Panc1 (cell line): ENCODE data around the gene HOMER2. TPM values are rescaled to one million over a fixed set of nuclear protein-coding genes. Genes with fewer than 3 reads are reported as not detected.

ENCODE experiments used
- ATAC-seq: fragments of 200-7000 bp; cut with Tn5 transposase; 2 replicates; pipeline ENCODE4 v1.9.1; 2020; ENCODE audit warnings: mild to moderate bottlenecking, moderate library complexity
- BruUV-seq: library from RNA; stranded (reverse); fragments of 400-500 nt; replicated peaks from 2 replicates; lab custom pipeline; 2021; lab: Mats Ljungman, UMichigan
- CTCF ChIA-PET: fragments of 300-600 bp; sonication (Branson Sonifier 250); formaldehyde crosslinking; loops from one replicate; lab custom pipeline; 2022; ENCODE audit warnings: antibody characterized with exemption; lab: Charles Lee
- POLR2A ChIA-PET: fragments of 300-600 bp; sonication (Branson Sonifier 250); formaldehyde crosslinking; loops from one replicate; lab custom pipeline; 2022; ENCODE audit warnings: antibody characterized with exemption; lab: Charles Lee
- DNase-seq: peaks from one replicate; pipeline ENCODE4 v3.0.0-alpha.2; 2010; ENCODE audit warnings: low read depth, low spot score
- H3K27ac ChIP-seq: 2 replicates; pipeline ENCODE4 v1.5.1; 2011; ENCODE audit warnings: mild to moderate bottlenecking, low read length, inconsistent platforms
- H3K27me3 ChIP-seq: fragments of 200-500 bp; sonication (Bioruptor generic); 2 replicates; pipeline ENCODE4 v1.6.0; 2014; ENCODE audit warnings: low read length, inconsistent platforms; ENCODE audit not compliant: control insufficient read depth, insufficient read depth
- H3K36me3 ChIP-seq: fragments of 200-500 bp; sonication (Bioruptor generic); 2 replicates; pipeline ENCODE4 v1.5.1; 2014; ENCODE audit warnings: inconsistent platforms, mild to moderate bottlenecking, low read length, moderate library complexity; ENCODE audit not compliant: control insufficient read depth, insufficient read depth
- H3K4me1 ChIP-seq: 2 replicates; pipeline ENCODE4 v1.5.1; 2011; ENCODE audit warnings: inconsistent platforms, mild to moderate bottlenecking, low read length, moderate library complexity; ENCODE audit not compliant: control insufficient read depth, insufficient read depth
- H3K4me3 ChIP-seq, 2 experiments: 2 replicates each; pipeline ENCODE4 v1.5.1; 2011 to 2012; ENCODE audit warnings: low read depth in 2 of 2, low read length in 2 of 2, mild to moderate bottlenecking in 2 of 2, inconsistent platforms in 1 of 2, moderate library complexity in 1 of 2
- H3K9me3 ChIP-seq: fragments of 200-500 bp; sonication (Bioruptor generic); 2 replicates; pipeline ENCODE4 v1.5.1; 2014; ENCODE audit warnings: low read depth, mild to moderate bottlenecking, inconsistent platforms, low read length, moderate library complexity; ENCODE audit not compliant: control insufficient read depth, insufficient read depth
- CTCF ChIP-seq: fragments of 450-650 bp; IDR thresholded peaks from 2 replicates; pipeline ENCODE4 v1.5.1; 2017; ENCODE audit warnings: mild to moderate bottlenecking
- POLR2AphosphoS5 ChIP-seq: IDR thresholded peaks from 2 replicates; pipeline ENCODE4 v1.6.1; 2012; ENCODE audit warnings: mild to moderate bottlenecking, low read depth, low read length, moderate library complexity
- REST ChIP-seq, 2 experiments: IDR thresholded peaks; 2 replicates each; pipeline ENCODE4 v1.6.1; 2011 to 2012; ENCODE audit warnings: low read depth in 2 of 2, control low read depth in 1 of 2, low read length in 1 of 2, mild to moderate bottlenecking in 1 of 2, moderate library complexity in 1 of 2; ENCODE audit not compliant: insufficient read depth in 1 of 2
- SIN3A ChIP-seq: IDR thresholded peaks from 2 replicates; pipeline ENCODE4 v1.6.1; 2012; ENCODE audit warnings: low read depth, mild to moderate bottlenecking, low read length, moderate library complexity, borderline replicate concordance; ENCODE audit not compliant: insufficient read depth
- TCF7L2 ChIP-seq: IDR thresholded peaks from 2 replicates; pipeline ENCODE4 v1.6.1; 2011; ENCODE audit warnings: mild to moderate bottlenecking, low read depth, low read length, inconsistent platforms
- in situ Hi-C: cut with HindIII; loops from 2 replicates; pipeline ENCODE4 v1.10.0; 2016; ENCODE audit warnings: low sequenced_read_pairs, low pct_unique_long_range_greater_than_20kb
- intact Hi-C: fragments of 100-400 bp; cut with micrococcal nuclease; formaldehyde crosslinking; loops from one replicate; pipeline ENCODE4 v1.10.0; 2022; ENCODE audit not compliant: unreplicated experiment
- total RNA-seq: library from RNA; stranded (reverse); gene quantifications from one replicate; pipeline ENCODE4 v1.2.1, GENCODE V29; 2021; ENCODE audit not compliant: unreplicated experiment

The HOMER2 gene
- total RNA-seq, 1 experiment from 2014 or later = 35.9 TPM

- no TSS peak for BruUV-seq
- ChIA-PET POLR2A (no interaction called here), CTCF (no interaction called here)
- in situ Hi-C loops = no loop called here
- Histone ChIP-seq H3K27ac (no peak overlapping the region), H3K4me1 (no peaks in the 10 kb centered on the region), H3K4me3 (no peak overlapping the region), H3K27me3 (no peaks in the 10 kb centered on the region), H3K36me3 (no peaks in the 10 kb centered on the region), H3K9me3 (no peaks in the 10 kb centered on the region)
- TF ChIP-seq REST (IDR thresholded peaks at IDR 0.05; ENCODE audit: insufficient read depth in 1 of 2, low read depth in 2 of 2, low read length in 1 of 2) (no peak), CTCF (no peak), POLR2AphosphoS5 (no peak), SIN3A (no peak), TCF7L2 (no peak)
- DNase-seq = no peak
- ATAC-seq = no peak
- intact Hi-C loops = no loop called here
Measured at GRCh38 chr15:82852941-82853561, 99.5 kb downstream of the HOMER2 start.

- Histone ChIP-seq H3K27ac (no peak overlapping the region), H3K36me3 (no peaks in the 10 kb centered on the region), H3K9me3 (no peaks in the 10 kb centered on the region), H3K4me3 (no peak overlapping the region), H3K4me1 (no peaks in the 10 kb centered on the region), H3K27me3 (no peaks in the 10 kb centered on the region)
- in situ Hi-C loops (no loop called here), intact Hi-C loops (loop anchor here (2.0 kb wide), 1 partner anchor 149 kb away; no protein-coding TSS in a partner anchor)
- POLR2A ChIA-PET = no interaction called here
- CTCF ChIA-PET = no interaction called here
- no peak for ATAC-seq
- no TSS peak for BruUV-seq
- no peak for DNase-seq
- TF ChIP-seq CTCF = no peak
- TF ChIP-seq REST (IDR thresholded peaks at IDR 0.05; ENCODE audit: insufficient read depth in 1 of 2, low read depth in 2 of 2, low read length in 1 of 2) = no peak
- TF ChIP-seq TCF7L2 = no peak
- TF ChIP-seq SIN3A = no peak
- TF ChIP-seq POLR2AphosphoS5 = no peak
Measured at GRCh38 chr15:82851981-82852511, 100.5 kb downstream of the HOMER2 start.
